HG02885 (cell line): Measurements from ENCODE around the gene IFNAR2.
"Not testable (repeated sequence)": the region's sequence is repeated elsewhere in the genome, so short reads cannot be mapped to it uniquely, and the experiment has no call there.

Experiments
- ATAC-seq: cut with Tn5 transposase; IDR thresholded peaks from one replicate; pipeline ENCODE4 v1.9.1; 2021; ENCODE audit warnings: mild to moderate bottlenecking; ENCODE audit not compliant: unreplicated experiment, poor library complexity

Gene IFNAR2

GRCh38 chr21:33212159-33212851, 17.4 kb upstream of the IFNAR2 start:
- ATAC-seq: no peak

GRCh38 chr21:33214056-33214455, 15.7 kb upstream of the IFNAR2 start:
- no peak for ATAC-seq

GRCh38 chr21:33217138-33217520, 12.6 kb upstream of the IFNAR2 start:
- no peak for ATAC-seq

- no peak for ATAC-seq
Observed at GRCh38 chr21:33219300-33219699, 10.4 kb upstream of the IFNAR2 start.

GRCh38 chr21:33219954-33220353, 9.8 kb upstream of the IFNAR2 start:
- no peak for ATAC-seq

GRCh38 chr21:33225376-33225775, 4.4 kb upstream of the IFNAR2 start:
- ATAC-seq: not testable (repeated sequence)

GRCh38 chr21:33228455-33228854, 1.3 kb upstream of the IFNAR2 start:
- no peak for ATAC-seq

GRCh38 chr21:33229099-33229783, 497 bp upstream of the IFNAR2 start:
- ATAC-seq: no peak

- peak; percentile 40 for ATAC-seq
Observed at GRCh38 chr21:33230545-33231324, 997 bp downstream of the IFNAR2 start.

- ATAC-seq: no peak
Observed at GRCh38 chr21:33231526-33231925, 1.8 kb downstream of the IFNAR2 start.

- no peak for ATAC-seq
Observed at GRCh38 chr21:33232291-33233034, 2.7 kb downstream of the IFNAR2 start.

GRCh38 chr21:33234635-33235520, 5.1 kb downstream of the IFNAR2 start:
- no peak for ATAC-seq

GRCh38 chr21:33236013-33236686, 6.4 kb downstream of the IFNAR2 start:
- ATAC-seq: no peak

- ATAC-seq: no peak
Observed at GRCh38 chr21:33236766-33237165, 7.0 kb downstream of the IFNAR2 start.

- ATAC-seq: no peak
Observed at GRCh38 chr21:33237486-33237885, 7.7 kb downstream of the IFNAR2 start.

- ATAC-seq: peak; percentile 26
Observed at GRCh38 chr21:33238146-33238545, 8.4 kb downstream of the IFNAR2 start.

GRCh38 chr21:33238565-33239255, 9.0 kb downstream of the IFNAR2 start:
- peak; percentile 76 for ATAC-seq

GRCh38 chr21:33239559-33240127, 9.9 kb downstream of the IFNAR2 start:
- ATAC-seq: not testable (repeated sequence)
